ENCODE data around the gene DYRK3. TPM values are rescaled to one million over a fixed set of nuclear protein-coding genes. Genes with fewer than 3 reads are reported as not detected.
A peak's percentile ranks its signal among the peaks of the same experiment; 100 is the strongest.

DYRK3 gene
- total RNA-seq, 4 donors from 2014 or later = 0.67 to 3.3 (median 0.85) TPM; not detected in 1

- H3K4me3 ChIP-seq = no peak overlapping the region
- H3K27ac ChIP-seq = peak overlapping the region in 3 of 4 donors; percentile 21 to 75 (median 68)
- TF ChIP-seq POLR2A (IDR thresholded peaks at IDR 0.05) = no peak
- TF ChIP-seq, protein P1, sequence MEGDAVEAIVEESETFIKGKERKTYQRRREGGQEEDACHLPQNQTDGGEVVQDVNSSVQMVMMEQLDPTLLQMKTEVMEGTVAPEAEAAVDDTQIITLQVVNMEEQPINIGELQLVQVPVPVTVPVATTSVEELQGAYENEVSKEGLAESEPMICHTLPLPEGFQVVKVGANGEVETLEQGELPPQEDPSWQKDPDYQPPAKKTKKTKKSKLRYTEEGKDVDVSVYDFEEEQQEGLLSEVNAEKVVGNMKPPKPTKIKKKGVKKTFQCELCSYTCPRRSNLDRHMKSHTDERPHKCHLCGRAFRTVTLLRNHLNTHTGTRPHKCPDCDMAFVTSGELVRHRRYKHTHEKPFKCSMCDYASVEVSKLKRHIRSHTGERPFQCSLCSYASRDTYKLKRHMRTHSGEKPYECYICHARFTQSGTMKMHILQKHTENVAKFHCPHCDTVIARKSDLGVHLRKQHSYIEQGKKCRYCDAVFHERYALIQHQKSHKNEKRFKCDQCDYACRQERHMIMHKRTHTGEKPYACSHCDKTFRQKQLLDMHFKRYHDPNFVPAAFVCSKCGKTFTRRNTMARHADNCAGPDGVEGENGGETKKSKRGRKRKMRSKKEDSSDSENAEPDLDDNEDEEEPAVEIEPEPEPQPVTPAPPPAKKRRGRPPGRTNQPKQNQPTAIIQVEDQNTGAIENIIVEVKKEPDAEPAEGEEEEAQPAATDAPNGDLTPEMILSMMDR (IDR thresholded peaks at IDR 0.05) = no peak
- H3K27me3 ChIP-seq = no peaks in the 10 kb centered on the region
- no peak for DNase-seq
- H3K9me3 ChIP-seq = no peaks in the 10 kb centered on the region
- peaks cover 0 to 44% (median 8%) of the 10 kb centered on the region in 4 donors for H3K4me1 ChIP-seq
- H3K36me3 ChIP-seq = no peaks in the 10 kb centered on the region
Measured at GRCh38 chr1:206674236-206674635, 38.9 kb downstream of the DYRK3 start.

GRCh38 chr1:206674745-206675175 lies 39.4 kb downstream of the DYRK3 start:
- Histone ChIP-seq H3K4me3 (no peak overlapping the region), H3K4me1 (peaks cover 0 to 44% (median 10%) of the 10 kb centered on the region in 4 donors), H3K9me3 (no peaks in the 10 kb centered on the region), H3K36me3 (no peaks in the 10 kb centered on the region), H3K27ac (peak overlapping the region; percentile 21 to 75 (median 55)), H3K27me3 (no peaks in the 10 kb centered on the region)
- TF ChIP-seq, protein P1 (IDR thresholded peaks at IDR 0.05) = no peak
- TF ChIP-seq POLR2A (IDR thresholded peaks at IDR 0.05) = no peak
- peak in 1 of 3 donors; percentile 84 for DNase-seq

DNA sequence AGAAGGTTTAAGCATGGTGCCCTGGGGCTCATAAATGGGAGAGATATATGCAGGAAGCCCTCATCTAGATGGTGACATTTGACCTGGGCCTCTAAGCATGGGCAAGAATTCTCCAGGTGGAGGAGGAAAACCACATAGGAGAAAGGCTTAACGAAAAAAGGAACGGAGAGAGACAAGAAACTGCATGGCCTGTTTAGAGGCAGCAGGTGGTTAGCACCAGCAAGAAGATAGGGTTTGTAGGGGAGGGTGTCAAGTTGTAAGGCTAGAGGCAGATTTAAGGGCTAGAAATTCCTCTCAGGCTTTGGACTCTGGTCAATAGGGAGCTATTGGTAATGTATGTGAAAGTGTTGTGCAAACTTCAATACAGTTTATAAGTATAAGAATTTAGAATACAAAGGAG lies 41.2 kb downstream of the DYRK3 start:
- H3K27me3 ChIP-seq = no peaks in the 10 kb centered on the region
- peaks cover 0 to 40% (median 10%) of the 10 kb centered on the region in 4 donors for H3K4me1 ChIP-seq
- no peak overlapping the region for H3K4me3 ChIP-seq
- H3K9me3 ChIP-seq = no peaks in the 10 kb centered on the region
- TF ChIP-seq, protein P1 (IDR thresholded peaks at IDR 0.05) = no peak
- no peak for TF ChIP-seq POLR2A (IDR thresholded peaks at IDR 0.05)
- H3K27ac ChIP-seq = no peak overlapping the region
- H3K36me3 ChIP-seq = no peaks in the 10 kb centered on the region
- DNase-seq = no peak

DNA sequence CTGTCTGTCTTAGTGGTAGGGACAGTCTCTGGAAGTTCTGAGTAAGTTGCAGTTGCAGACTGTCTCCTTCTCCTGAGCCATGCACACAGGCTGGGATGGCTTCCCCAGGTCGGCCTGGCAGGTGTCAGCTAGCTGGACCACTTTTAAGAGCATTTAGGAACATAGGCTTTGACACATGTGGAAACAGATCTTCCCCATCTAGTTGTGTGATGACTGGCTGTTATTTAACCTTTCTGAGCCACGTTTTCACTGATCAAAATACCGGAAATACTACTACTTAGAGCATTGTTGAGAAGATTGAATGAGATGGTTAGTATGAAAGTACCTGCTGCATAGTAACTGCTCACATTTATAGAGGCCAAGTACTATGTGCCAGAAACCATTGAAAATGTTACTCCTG lies 43.2 kb downstream of the DYRK3 start:
- Histone ChIP-seq H3K4me1 (peaks cover 0 to 31% (median 5%) of the 10 kb centered on the region in 4 donors), H3K9me3 (no peaks in the 10 kb centered on the region), H3K27ac (no peak overlapping the region), H3K27me3 (no peaks in the 10 kb centered on the region), H3K36me3 (no peaks in the 10 kb centered on the region), H3K4me3 (no peak overlapping the region)
- no peak for TF ChIP-seq POLR2A (IDR thresholded peaks at IDR 0.05)
- TF ChIP-seq, protein P1 (IDR thresholded peaks at IDR 0.05) = no peak
- DNase-seq = no peak

GRCh38 chr1:206679738-206680211 lies 44.4 kb downstream of the DYRK3 start:
- H3K27ac ChIP-seq = peak overlapping the region in 1 of 4 donors; percentile 66
- no peak for TF ChIP-seq POLR2A (IDR thresholded peaks at IDR 0.05)
- TF ChIP-seq, protein P1 (IDR thresholded peaks at IDR 0.05) = no peak
- H3K4me3 ChIP-seq = no peak overlapping the region
- H3K27me3 ChIP-seq = no peaks in the 10 kb centered on the region
- H3K9me3 ChIP-seq = no peaks in the 10 kb centered on the region
- no peaks in the 10 kb centered on the region for H3K36me3 ChIP-seq
- peaks cover 0 to 27% (median 4%) of the 10 kb centered on the region in 4 donors for H3K4me1 ChIP-seq
- peak in 2 of 3 donors; percentile 71 to 74 for DNase-seq
